Activated naive CD8-positive, alpha-beta T cell (primary cell): ENCODE measurements around the gene TTLL12.

Experiments used
- H3K27ac Mint-ChIP-seq: one replicate; pipeline ENCODE4 v1.8.0; 2021; ENCODE audit warnings: mixed read lengths
- H3K27me3 Mint-ChIP-seq: one replicate; pipeline ENCODE4 v1.8.0; 2021; ENCODE audit warnings: mixed read lengths
- H3K36me3 Mint-ChIP-seq: one replicate; pipeline ENCODE4 v1.8.0; 2021; ENCODE audit warnings: mixed read lengths
- H3K4me1 Mint-ChIP-seq: one replicate; pipeline ENCODE4 v1.8.0; 2021; ENCODE audit warnings: low read depth, mixed read lengths
- H3K4me3 Mint-ChIP-seq: one replicate; pipeline ENCODE4 v1.8.0; 2021; ENCODE audit warnings: mild to moderate bottlenecking, mixed read lengths
- H3K9me3 Mint-ChIP-seq: one replicate; pipeline ENCODE4 v1.8.0; 2021; ENCODE audit warnings: low read depth, mixed read lengths

Gene TTLL12

GRCh38 chr22:43128116-43128515 is 58.8 kb downstream of the TTLL12 start:
- H3K27ac Mint-ChIP-seq, result no peak overlapping the region
- peaks cover 2% of the 10 kb centered on the region for H3K4me1 Mint-ChIP-seq
- H3K36me3 Mint-ChIP-seq, result no peaks in the 10 kb centered on the region
- no peaks in the 10 kb centered on the region for H3K9me3 Mint-ChIP-seq
- H3K27me3 Mint-ChIP-seq, result no peaks in the 10 kb centered on the region
- no peak overlapping the region for H3K4me3 Mint-ChIP-seq

- Mint-ChIP-seq H3K4me1 (peaks cover 2% of the 10 kb centered on the region), H3K9me3 (no peaks in the 10 kb centered on the region), H3K27me3 (no peaks in the 10 kb centered on the region), H3K27ac (no peak overlapping the region), H3K4me3 (no peak overlapping the region), H3K36me3 (no peaks in the 10 kb centered on the region)
Observed at GRCh38 chr22:43127166-43127908, 59.6 kb downstream of the TTLL12 start.

- Mint-ChIP-seq H3K9me3 (no peaks in the 10 kb centered on the region), H3K27ac (no peak overlapping the region), H3K27me3 (no peaks in the 10 kb centered on the region), H3K4me1 (peaks cover 2% of the 10 kb centered on the region), H3K36me3 (no peaks in the 10 kb centered on the region), H3K4me3 (no peak overlapping the region)
Observed at GRCh38 chr22:43126501-43127165, 60.3 kb downstream of the TTLL12 start.

- no peak overlapping the region for H3K4me3 Mint-ChIP-seq
- H3K27ac Mint-ChIP-seq, result no peak overlapping the region
- no peaks in the 10 kb centered on the region for H3K4me1 Mint-ChIP-seq
- H3K27me3 Mint-ChIP-seq, result no peaks in the 10 kb centered on the region
- H3K36me3 Mint-ChIP-seq, result no peaks in the 10 kb centered on the region
- no peaks in the 10 kb centered on the region for H3K9me3 Mint-ChIP-seq
Observed at GRCh38 chr22:43118953-43119458, 67.9 kb downstream of the TTLL12 start.

- Mint-ChIP-seq H3K9me3 (no peaks in the 10 kb centered on the region), H3K27me3 (no peaks in the 10 kb centered on the region), H3K27ac (no peak overlapping the region), H3K36me3 (no peaks in the 10 kb centered on the region), H3K4me1 (no peaks in the 10 kb centered on the region), H3K4me3 (no peak overlapping the region)
Observed at GRCh38 chr22:43118024-43118849, 68.7 kb downstream of the TTLL12 start.

- H3K27me3 Mint-ChIP-seq, result no peaks in the 10 kb centered on the region
- H3K36me3 Mint-ChIP-seq, result no peaks in the 10 kb centered on the region
- no peak overlapping the region for H3K4me3 Mint-ChIP-seq
- no peak overlapping the region for H3K27ac Mint-ChIP-seq
- H3K9me3 Mint-ChIP-seq, result no peaks in the 10 kb centered on the region
- H3K4me1 Mint-ChIP-seq, result no peaks in the 10 kb centered on the region
Observed at GRCh38 chr22:43116932-43117331, 70.0 kb downstream of the TTLL12 start.
